Keratinocyte (primary cell): ENCODE data around the gene ITPR1. TPM values are rescaled to one million over a fixed set of nuclear protein-coding genes. Genes with fewer than 3 reads are reported as not detected.

ENCODE experiments used
- DNase-seq: peaks from one replicate; pipeline ENCODE4 v3.0.0-alpha.2; 2011; ENCODE audit warnings: low read depth, missing footprints, low spot score
- FAIRE-seq: peaks from 2 replicates; lab custom pipeline; 2011; peaks lifted over from hg19 to GRCh38; lab: Jason Lieb, UNC
- H2AFZ ChIP-seq: 2 replicates; pipeline ENCODE4 v1.6.0; 2012; ENCODE audit warnings: low read length, control low read depth, inconsistent platforms; ENCODE audit not compliant: control insufficient read depth
- H3K27ac ChIP-seq: 2 replicates; pipeline ENCODE4 v1.5.1; 2011; ENCODE audit warnings: low read length; ENCODE audit not compliant: control insufficient read depth, insufficient read depth
- H3K27me3 ChIP-seq: 3 replicates; pipeline ENCODE4 v1.6.0; 2011; ENCODE audit warnings: low read length; ENCODE audit not compliant: control insufficient read depth, insufficient read depth; ENCODE audit errors: extremely low read depth
- H3K36me3 ChIP-seq, 2 experiments: 2 replicates in 1 of 2; 3 replicates in 1 of 2; pipeline ENCODE4 v1.5.1; 2011; ENCODE audit warnings: low read length in 2 of 2, mild to moderate bottlenecking in 1 of 2; ENCODE audit not compliant: control insufficient read depth in 2 of 2, insufficient read depth in 2 of 2; ENCODE audit errors: extremely low read depth in 1 of 2
- H3K4me1 ChIP-seq: 3 replicates; pipeline ENCODE4 v1.5.1; 2011; ENCODE audit warnings: low read length; ENCODE audit not compliant: control insufficient read depth, insufficient read depth; ENCODE audit errors: extremely low read depth
- H3K4me2 ChIP-seq: 3 replicates; pipeline ENCODE4 v1.6.0; 2011; ENCODE audit warnings: low read depth, low read length; ENCODE audit not compliant: control insufficient read depth, insufficient read depth; ENCODE audit errors: extremely low read depth
- H3K4me3 ChIP-seq, 3 experiments: fragments of 200-600 bp in 1 of 3; sonication (generic) in 1 of 3; 2 replicates in 2 of 3; 3 replicates in 1 of 3; pipeline ENCODE4 v1.5.1; 2011 to 2016; ENCODE audit warnings: low read length in 3 of 3, mild to moderate bottlenecking in 3 of 3, control low read depth in 2 of 3, inconsistent platforms in 1 of 3, low read depth in 1 of 3, mixed read lengths in 1 of 3, mixed run types in 1 of 3, moderate library complexity in 1 of 3; ENCODE audit not compliant: control insufficient read depth in 2 of 3, insufficient read depth in 2 of 3; ENCODE audit errors: extremely low read depth in 1 of 3
- H3K79me2 ChIP-seq: 2 replicates; pipeline ENCODE4 v1.6.0; 2012; ENCODE audit warnings: low read length; ENCODE audit not compliant: control insufficient read depth, insufficient read depth
- H3K9ac ChIP-seq: 3 replicates; pipeline ENCODE4 v1.6.0; 2011; ENCODE audit warnings: low read length; ENCODE audit not compliant: control insufficient read depth, insufficient read depth; ENCODE audit errors: extremely low read depth
- H3K9me1 ChIP-seq: 3 replicates; pipeline ENCODE4 v1.6.0; 2011; ENCODE audit warnings: low read length; ENCODE audit not compliant: control insufficient read depth, insufficient read depth; ENCODE audit errors: extremely low read depth
- H3K9me3 ChIP-seq: 2 replicates; pipeline ENCODE4 v1.5.1; 2012; ENCODE audit warnings: low read depth, low read length; ENCODE audit not compliant: control insufficient read depth
- H4K20me1 ChIP-seq: 3 replicates; pipeline ENCODE4 v1.6.0; 2011; ENCODE audit warnings: low read length; ENCODE audit not compliant: control insufficient read depth, insufficient read depth; ENCODE audit errors: extremely low read depth
- EZH2 ChIP-seq: IDR thresholded peaks from one replicate; pipeline ENCODE4 v1.6.1; 2012; ENCODE audit warnings: inconsistent platforms, mild to moderate bottlenecking, low read length, moderate library complexity
- dilution Hi-C: fragments of 300-500 bp; cut with MboI; formaldehyde crosslinking; loops from one replicate; pipeline ENCODE4 v1.7.0; 2020; ENCODE audit warnings: low sequenced_read_pairs; ENCODE audit not compliant: extremely low pct_ligation_motif_present
- polyA plus RNA-seq, 5 experiments: library from polyadenylated mRNA; depleted of rRNA in 3 of 5; stranded (reverse) in 3 of 5; stranded (forward) in 1 of 5; unstranded in 1 of 5; fragments of >200 nt; gene quantifications; 1 replicate in 1 of 5; 2 replicates in 3 of 5; 3 replicates in 1 of 5; pipeline versions ENCODE4 v1.2.1 to v1.2.3, GENCODE V29; 2011 to 2012; ENCODE audit warnings: missing spikeins in 2 of 5, low read depth in 1 of 5, low replicate concordance in 1 of 5
- TF ChIP-seq, protein P1 (sequence below), 3 experiments: IDR thresholded peaks in 1 of 3; conservative IDR thresholded peaks in 1 of 3; optimal IDR thresholded peaks in 1 of 3; 2 replicates in 2 of 3; 3 replicates in 1 of 3; pipeline versions ENCODE3 to v1.5.1; 2011; ENCODE audit warnings: low read length in 3 of 3, mild to moderate bottlenecking in 3 of 3, moderate library complexity in 2 of 3, control low read depth in 1 of 3, inconsistent platforms in 1 of 3; ENCODE audit not compliant: insufficient read depth in 2 of 3; ENCODE audit errors: extremely low read depth in 1 of 3

ITPR1 gene
- polyA plus RNA-seq, 1 donor (not counting 4 experiments of a cell fraction or from before 2014, with no cell fraction given): 3.5 TPM

DNA sequence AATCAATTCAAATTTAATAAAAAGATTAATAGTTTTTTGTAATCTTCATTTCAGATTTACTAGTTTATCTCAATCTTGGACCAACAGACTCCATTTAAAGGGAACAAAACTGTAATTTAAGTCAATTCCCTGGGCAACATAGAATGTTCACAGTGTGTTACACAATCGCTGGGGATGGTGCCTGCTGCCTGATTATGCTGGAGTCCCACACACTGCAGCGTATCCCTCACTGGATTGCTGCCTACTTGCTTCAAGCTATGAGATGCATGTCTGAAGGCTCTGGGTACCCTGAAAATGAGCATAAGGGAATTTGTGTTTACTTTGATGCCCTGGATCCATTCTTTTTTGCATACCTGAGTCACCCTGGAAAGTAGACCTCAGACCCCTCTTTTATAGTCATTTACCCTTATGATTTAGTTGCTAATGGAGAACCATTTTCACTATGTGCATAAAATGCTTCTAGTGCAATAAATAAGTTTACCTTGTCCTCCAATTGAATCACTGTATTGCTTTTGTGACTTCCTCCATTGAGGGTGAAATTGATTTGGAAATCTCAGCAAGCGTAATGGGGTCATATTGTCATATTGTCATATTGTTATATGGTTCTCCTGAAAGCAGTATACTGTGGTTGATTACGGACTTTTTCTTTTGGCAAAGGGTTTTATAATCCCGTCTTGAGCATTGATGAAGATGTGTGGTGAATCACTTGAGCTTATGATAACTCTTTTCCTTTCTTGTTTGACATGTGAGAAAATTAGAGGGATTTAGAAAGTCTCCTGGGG lies 35.9 kb downstream of the ITPR1 start:
- Histone ChIP-seq H3K4me1 (no peaks in the 10 kb centered on the region), H3K9ac (no peak overlapping the region), H3K9me1 (no peaks in the 10 kb centered on the region), H4K20me1 (no peaks in the 10 kb centered on the region), H2AFZ (no peak overlapping the region), H3K4me3 (no peak overlapping the region), H3K27ac (no peak overlapping the region), H3K36me3 (no peaks in the 10 kb centered on the region), H3K4me2 (no peak overlapping the region), H3K27me3 (no peaks in the 10 kb centered on the region), H3K79me2 (no peaks in the 10 kb centered on the region), H3K9me3 (no peaks in the 10 kb centered on the region)
- DNase-seq: no peak
- no peak for TF ChIP-seq EZH2
- TF ChIP-seq, protein P1, sequence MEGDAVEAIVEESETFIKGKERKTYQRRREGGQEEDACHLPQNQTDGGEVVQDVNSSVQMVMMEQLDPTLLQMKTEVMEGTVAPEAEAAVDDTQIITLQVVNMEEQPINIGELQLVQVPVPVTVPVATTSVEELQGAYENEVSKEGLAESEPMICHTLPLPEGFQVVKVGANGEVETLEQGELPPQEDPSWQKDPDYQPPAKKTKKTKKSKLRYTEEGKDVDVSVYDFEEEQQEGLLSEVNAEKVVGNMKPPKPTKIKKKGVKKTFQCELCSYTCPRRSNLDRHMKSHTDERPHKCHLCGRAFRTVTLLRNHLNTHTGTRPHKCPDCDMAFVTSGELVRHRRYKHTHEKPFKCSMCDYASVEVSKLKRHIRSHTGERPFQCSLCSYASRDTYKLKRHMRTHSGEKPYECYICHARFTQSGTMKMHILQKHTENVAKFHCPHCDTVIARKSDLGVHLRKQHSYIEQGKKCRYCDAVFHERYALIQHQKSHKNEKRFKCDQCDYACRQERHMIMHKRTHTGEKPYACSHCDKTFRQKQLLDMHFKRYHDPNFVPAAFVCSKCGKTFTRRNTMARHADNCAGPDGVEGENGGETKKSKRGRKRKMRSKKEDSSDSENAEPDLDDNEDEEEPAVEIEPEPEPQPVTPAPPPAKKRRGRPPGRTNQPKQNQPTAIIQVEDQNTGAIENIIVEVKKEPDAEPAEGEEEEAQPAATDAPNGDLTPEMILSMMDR (optimal IDR thresholded peaks at IDR 0.05 in 1 of 3, IDR thresholded peaks at IDR 0.05 in 1 of 3, conservative IDR thresholded peaks at IDR 0.05 in 1 of 3; ENCODE audit: extremely low read depth in 1 of 3, insufficient read depth in 2 of 3, low read length in 3 of 3): no peak
- no peak for FAIRE-seq
- dilution Hi-C loops: no loop called here

DNA sequence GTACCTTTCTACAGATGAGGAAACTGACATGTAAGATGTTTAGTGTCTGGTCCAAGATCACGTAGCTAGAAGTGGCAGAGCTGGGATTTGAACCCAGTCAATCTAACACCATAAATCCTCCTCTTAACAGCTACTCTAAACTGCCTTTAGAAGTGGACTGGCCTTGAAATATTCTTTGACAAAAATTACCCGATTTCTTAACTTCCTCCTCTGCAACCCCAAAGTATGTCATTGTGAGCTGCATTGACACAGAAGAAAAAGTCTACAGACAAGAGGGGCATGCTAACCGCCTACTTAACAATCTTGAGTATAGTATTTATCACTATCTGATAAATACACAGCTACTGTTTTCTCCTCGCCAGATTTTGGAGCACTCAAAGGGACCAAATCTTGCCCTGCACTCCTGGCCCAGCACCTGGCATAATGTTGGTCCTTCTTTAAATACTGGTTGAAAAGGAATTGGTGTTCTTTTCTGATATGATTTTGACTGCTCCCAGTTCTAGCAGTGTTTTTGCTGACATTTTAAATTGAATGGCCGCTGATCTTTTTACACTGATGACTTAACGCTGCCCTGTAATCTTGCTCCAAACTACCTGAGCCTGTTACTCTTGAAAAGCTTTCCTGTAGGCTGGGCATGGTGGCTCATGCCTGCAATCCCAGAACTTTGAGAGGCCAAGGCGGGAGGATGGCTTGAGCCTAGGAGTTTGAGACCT lies 36.9 kb downstream of the ITPR1 start:
- FAIRE-seq: no peak
- H3K4me2 ChIP-seq: no peak overlapping the region
- no peaks in the 10 kb centered on the region for H3K9me1 ChIP-seq
- no peaks in the 10 kb centered on the region for H3K36me3 ChIP-seq
- H3K4me3 ChIP-seq: no peak overlapping the region
- no peaks in the 10 kb centered on the region for H3K79me2 ChIP-seq
- dilution Hi-C loops: no loop called here
- TF ChIP-seq, protein P1 (optimal IDR thresholded peaks at IDR 0.05 in 1 of 3, IDR thresholded peaks at IDR 0.05 in 1 of 3, conservative IDR thresholded peaks at IDR 0.05 in 1 of 3; ENCODE audit: extremely low read depth in 1 of 3, insufficient read depth in 2 of 3, low read length in 3 of 3): no peak
- no peak for TF ChIP-seq EZH2
- DNase-seq: no peak
- no peaks in the 10 kb centered on the region for H3K4me1 ChIP-seq
- H3K9ac ChIP-seq: no peak overlapping the region
- no peaks in the 10 kb centered on the region for H4K20me1 ChIP-seq
- H3K27me3 ChIP-seq: no peaks in the 10 kb centered on the region
- H2AFZ ChIP-seq: no peak overlapping the region
- H3K9me3 ChIP-seq: no peaks in the 10 kb centered on the region
- no peak overlapping the region for H3K27ac ChIP-seq
